RWPE1 (cell line): Measurements from ENCODE around the gene LDLRAD1.
"Not testable (repeated sequence)": the region's sequence is repeated elsewhere in the genome, so short reads cannot be mapped to it uniquely, and the experiment has no call there.

Source experiments
- CTCF ChIA-PET: fragments of 350-600 bp; sonication (Branson Sonifier 250); formaldehyde crosslinking; extraction: SDS; loops from one replicate; lab custom pipeline; 2021; lab: Yijun Ruan, JAX
- POLR2A ChIA-PET: fragments of 400-600 bp; formaldehyde crosslinking; extraction: SDS; loops from one replicate; lab custom pipeline; 2020; ENCODE audit warnings: antibody characterized with exemption; ENCODE audit not compliant: low non-redundant PET; lab: Yijun Ruan, JAX
- DNase-seq: peaks from one replicate; pipeline ENCODE4 v3.0.0; 2012; ENCODE audit warnings: low spot score
- H3K27ac ChIP-seq: fragments of 450-650 bp; 2 replicates; pipeline ENCODE4 v1.5.1; 2017
- TF ChIP-seq, protein P1 (sequence below): fragments of 450-650 bp; conservative IDR thresholded peaks from 2 replicates; pipeline ENCODE4 v1.5.1; 2017; ENCODE audit warnings: low read depth, mild to moderate bottlenecking

The LDLRAD1 gene

DNA sequence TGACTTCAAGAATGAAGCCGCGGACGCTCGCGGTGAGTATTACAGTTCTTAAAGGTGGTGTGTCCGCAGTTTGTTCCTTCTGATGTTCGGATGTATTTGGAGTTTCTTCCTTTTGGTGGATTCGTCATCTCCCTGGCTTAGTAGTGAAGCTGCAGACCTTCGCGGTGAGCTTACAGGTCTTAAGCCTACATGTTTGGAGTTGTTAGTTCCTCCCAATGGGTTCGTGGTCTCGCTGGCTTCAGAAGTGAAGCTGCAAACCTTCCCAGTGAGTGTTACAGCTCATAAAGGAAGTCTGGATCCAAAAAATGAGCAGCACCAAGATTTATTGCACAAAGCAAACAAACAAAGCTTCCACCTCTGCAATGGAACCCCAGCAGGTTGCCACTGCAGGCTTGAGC lies 14.7 kb downstream of the LDLRAD1 start:
- TF ChIP-seq, protein P1, sequence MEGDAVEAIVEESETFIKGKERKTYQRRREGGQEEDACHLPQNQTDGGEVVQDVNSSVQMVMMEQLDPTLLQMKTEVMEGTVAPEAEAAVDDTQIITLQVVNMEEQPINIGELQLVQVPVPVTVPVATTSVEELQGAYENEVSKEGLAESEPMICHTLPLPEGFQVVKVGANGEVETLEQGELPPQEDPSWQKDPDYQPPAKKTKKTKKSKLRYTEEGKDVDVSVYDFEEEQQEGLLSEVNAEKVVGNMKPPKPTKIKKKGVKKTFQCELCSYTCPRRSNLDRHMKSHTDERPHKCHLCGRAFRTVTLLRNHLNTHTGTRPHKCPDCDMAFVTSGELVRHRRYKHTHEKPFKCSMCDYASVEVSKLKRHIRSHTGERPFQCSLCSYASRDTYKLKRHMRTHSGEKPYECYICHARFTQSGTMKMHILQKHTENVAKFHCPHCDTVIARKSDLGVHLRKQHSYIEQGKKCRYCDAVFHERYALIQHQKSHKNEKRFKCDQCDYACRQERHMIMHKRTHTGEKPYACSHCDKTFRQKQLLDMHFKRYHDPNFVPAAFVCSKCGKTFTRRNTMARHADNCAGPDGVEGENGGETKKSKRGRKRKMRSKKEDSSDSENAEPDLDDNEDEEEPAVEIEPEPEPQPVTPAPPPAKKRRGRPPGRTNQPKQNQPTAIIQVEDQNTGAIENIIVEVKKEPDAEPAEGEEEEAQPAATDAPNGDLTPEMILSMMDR = no peak
- H3K27ac ChIP-seq = no peak overlapping the region
- no peak for DNase-seq
- POLR2A ChIA-PET = no interaction called here
- CTCF ChIA-PET = no interaction called here

DNA sequence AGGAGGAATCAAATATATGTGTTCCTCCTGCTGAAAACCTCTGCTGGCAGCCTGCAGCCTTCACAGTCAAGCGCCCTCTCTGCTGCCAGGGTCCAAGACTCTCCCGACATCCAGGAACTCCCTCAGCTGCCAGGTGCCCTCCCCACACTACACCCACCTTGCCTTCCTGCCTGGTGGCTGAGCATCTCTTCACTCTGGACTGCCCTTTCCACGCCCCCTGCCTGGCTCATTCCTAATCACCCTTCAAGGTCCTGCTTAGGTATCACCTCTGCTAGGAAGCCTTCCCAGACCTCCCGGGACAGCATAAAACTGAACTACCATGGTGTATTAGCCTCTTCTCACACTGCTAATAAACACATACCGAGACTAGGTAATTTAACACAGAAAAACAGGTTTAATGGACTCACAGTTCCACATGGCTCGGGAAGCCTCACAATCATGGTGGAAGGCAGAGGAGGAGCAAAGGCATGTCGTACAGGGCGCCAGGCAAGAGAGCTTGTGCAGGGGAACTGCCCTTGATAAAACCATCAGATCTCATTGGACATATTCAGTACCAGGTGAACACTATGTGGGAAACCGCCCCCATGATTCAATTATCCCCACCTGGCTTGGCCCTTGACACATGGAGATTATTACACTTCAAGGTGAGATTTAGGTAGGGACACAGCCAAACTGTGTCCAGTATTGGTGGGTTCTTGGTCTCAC lies 15.3 kb downstream of the LDLRAD1 start:
- DNase-seq = no peak
- H3K27ac ChIP-seq = no peak overlapping the region
- ChIA-PET CTCF (no interaction called here), POLR2A (no interaction called here)
- TF ChIP-seq, protein P1 = no peak

DNA sequence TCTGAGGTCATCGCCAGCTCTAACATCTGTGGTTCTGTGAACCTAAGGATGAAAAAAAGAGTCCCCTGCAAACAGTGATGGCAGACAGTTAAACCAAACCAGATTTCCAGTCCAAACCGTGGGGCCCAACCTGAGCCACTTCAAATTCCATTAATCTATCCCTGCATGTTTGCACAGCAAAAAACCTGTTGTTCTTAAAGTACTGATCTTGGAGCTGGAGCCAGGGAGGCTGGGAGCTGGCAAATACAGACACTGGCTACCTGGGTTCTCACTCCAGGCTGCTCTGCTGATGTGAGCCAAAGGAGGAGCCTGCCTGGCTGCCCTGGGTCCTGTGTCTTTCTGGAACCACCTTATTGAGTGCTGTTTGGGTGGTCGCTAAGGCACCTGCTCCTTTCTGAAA lies 16.4 kb downstream of the LDLRAD1 start:
- TF ChIP-seq, protein P1 = no peak
- H3K27ac ChIP-seq = no peak overlapping the region
- no peak for DNase-seq
- ChIA-PET POLR2A (no interaction called here), CTCF (interaction anchor here (0.6 kb wide), 1 partner anchor 60 kb away, joined by 3 read pairs; no protein-coding TSS in a partner anchor)

DNA sequence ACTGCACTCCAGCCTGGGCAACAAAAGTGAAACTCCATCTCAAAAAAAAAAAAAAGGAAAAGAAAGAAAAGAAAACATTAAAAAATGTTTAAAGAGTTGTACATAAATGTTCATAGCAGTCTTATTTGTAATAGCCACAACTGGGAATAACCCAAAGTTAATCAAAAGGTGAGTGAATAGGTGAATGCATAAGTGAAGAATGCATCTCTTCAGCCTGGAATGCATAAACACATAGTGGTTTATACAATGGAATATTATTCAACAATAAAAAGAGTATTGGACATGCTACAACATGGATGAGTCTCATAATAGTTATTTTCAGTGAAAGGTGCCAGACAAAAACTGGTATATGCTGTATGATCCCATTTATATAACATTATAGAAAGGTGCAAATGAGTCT lies 18.1 kb downstream of the LDLRAD1 start:
- no peak for DNase-seq
- CTCF ChIA-PET = no interaction called here
- POLR2A ChIA-PET = no interaction called here
- TF ChIP-seq, protein P1 = no peak
- no peak overlapping the region for H3K27ac ChIP-seq

DNA sequence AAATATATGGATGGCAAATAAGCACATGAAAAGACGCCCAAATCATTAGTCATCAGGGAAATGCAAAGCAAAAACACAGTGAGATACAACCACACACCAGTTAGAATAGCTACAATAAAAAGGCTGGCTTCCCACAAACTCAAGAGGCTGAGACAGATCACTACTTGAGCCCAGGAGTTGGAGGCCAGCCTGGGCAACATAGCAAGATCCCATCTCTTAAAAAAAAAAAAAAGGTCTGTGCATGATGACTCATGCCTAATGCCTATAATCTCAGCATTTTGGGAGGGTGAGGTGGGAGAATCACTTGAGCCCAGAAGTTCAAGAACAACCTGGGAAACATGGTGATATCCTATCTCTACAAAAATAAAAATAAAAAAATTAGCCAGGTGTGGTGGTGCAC lies 19.8 kb downstream of the LDLRAD1 start:
- CTCF ChIA-PET = no interaction called here
- no peak for DNase-seq
- H3K27ac ChIP-seq = no peak overlapping the region
- POLR2A ChIA-PET = no interaction called here
- TF ChIP-seq, protein P1 = no peak

DNA sequence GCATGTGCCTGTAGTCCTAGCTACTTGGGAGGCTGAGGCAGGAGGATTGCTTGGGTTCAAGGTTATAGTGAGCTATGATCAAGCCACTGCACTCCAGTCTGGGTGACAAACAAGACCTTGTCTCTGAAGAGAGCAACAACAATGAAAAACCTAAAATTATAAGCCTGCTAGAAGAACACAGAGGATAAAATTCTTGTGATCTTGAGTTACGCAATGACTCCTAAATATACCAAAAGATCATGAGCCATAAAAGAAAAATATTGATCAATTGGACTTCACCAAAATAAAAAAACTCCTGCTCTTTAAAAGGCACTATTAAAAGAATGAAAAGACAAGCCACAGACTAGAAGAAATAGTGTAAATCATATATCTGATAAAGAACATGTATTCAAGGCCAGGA lies 22.3 kb downstream of the LDLRAD1 start:
- ChIA-PET CTCF (no interaction called here), POLR2A (no interaction called here)
- TF ChIP-seq, protein P1 = no peak
- DNase-seq = no peak
- H3K27ac ChIP-seq = no peak overlapping the region

DNA sequence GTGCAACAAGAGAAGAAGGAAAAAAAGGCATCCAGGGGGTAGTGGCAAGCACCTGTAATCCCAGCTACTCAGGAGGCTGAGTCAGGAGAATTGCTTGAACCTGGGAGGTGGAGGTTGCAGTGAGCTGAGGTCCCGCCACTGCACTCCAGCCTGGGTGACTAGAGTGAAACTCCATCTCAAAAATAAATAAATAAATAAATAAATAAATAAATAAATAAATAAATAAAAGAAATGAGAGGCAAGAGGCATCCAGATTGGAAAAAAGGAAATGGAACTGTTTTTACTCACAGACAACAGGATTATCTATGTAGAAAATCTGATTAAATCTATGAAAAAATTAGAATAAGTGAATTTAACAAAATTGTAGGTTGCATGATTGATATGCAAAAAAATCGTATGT lies 23.5 kb downstream of the LDLRAD1 start:
- not testable (repeated sequence) for DNase-seq, H3K27ac ChIP-seq
- ChIA-PET POLR2A (interaction anchor here (0.6 kb wide), 1 partner anchor 1213 kb away, joined by 7 read pairs; no protein-coding TSS in a partner anchor), CTCF (interaction anchor here (0.7 kb wide), 1 partner anchor 383 kb away, joined by 4 read pairs; no protein-coding TSS in a partner anchor)
